Activated CD4-positive, alpha-beta T cell treated with anti-CD3 and anti-CD28 coated beads, Interleukin-2, amount 50 U/mL, for 48 hours (primary cell): Measurements from ENCODE around the gene AKAP6.

ENCODE experiments used
- DNase-seq, 2 experiments: peaks; one replicate each; pipeline ENCODE4 v3.0.0-alpha.2; 2020

The AKAP6 gene

GRCh38 chr14:32681598-32681997, 352.5 kb downstream of the AKAP6 start:
- no peak for DNase-seq

- no peak for DNase-seq
Observed at GRCh38 chr14:32682214-32682613, 353.1 kb downstream of the AKAP6 start.

DNA sequence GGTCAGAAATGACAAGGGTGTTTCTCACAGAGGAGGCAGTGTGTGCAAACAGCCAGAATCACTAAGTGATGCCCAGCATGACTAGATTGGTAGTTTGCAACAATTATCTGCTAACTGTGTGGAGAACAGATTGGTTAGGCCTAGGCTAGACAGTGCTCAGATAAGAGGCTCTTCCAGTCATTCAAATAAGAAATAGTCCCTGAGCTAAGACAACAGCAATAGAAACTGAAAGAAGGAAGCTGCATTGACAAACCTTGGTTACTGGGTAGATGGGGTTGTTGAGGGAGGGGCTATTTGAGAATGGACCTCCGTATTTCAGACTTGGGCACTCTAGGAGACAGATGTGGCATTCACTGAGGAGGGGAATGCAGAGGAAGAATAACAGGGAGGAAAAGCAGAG, 354.6 kb downstream of the AKAP6 start:
- no peak for DNase-seq

DNA sequence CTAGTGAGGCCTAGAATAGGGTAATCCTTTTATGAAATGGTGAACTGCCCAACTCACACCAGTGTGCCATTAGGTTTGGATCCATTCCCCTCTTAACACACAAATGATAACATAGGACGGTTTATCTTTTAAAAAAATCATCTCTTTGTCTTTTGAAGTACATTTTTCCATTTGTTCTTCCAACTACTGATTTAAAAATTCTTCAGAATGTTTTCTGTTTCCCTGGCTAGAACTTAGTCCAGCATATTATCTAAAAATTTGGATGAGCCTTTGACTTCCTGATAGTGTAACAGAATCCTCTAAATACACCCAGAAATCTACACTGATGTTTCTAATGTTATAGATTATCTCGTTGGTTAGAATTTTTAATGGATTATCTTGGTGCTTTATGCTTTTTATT, 359.8 kb downstream of the AKAP6 start:
- DNase-seq, result no peak

GRCh38 chr14:32692441-32692840, 363.3 kb downstream of the AKAP6 start:
- DNase-seq, result no peak

DNA sequence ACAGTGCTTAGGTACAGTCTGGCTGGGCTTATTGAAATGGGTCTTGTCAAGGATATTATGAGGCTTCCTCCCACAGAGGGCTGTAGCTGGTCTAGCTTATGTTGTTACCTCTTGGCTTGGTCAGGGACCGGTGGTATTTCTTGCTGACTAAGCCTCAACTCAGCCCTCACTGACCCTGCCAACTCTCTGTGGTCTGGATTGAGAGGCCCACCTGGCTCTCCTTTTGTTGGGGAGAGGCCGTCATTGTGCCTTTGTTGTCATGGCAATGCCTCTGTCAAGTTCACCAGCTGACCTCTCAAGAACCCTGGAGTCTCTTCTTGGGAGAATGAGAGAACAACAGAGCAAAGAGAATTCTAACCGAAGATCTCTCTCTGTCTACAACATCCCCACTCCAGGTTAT, 364.0 kb downstream of the AKAP6 start:
- DNase-seq, result no peak

DNA sequence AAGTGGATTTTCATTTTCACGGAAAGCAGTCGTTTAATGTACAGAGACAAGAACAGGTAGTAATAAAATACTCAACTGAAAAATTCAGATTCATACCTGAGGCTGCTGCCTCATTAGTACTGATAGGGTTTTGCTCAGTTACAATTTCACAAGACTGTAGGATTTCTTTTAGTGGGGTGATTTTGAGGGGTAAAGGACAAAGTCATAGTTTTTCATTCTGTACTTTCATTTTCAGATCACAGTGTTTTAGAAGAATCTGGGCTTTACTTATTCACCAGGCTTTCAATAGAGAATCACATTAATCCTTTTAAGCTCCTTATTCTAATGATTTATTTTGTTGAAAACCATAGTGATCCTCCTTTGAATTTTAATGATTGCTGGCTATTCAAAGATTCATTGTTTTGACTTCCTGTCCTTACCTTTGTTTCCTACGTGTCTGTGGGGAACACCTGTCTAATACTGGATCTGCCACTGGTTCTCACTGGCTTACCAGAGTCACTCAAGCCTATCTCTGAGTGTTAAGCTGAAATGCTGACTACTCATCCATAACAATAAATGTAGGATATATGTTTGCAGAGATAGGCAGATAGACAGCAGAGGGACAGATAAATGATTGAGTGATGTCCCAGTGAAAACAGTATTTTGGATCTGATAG, 365.8 kb downstream of the AKAP6 start:
- DNase-seq, result no peak

DNA sequence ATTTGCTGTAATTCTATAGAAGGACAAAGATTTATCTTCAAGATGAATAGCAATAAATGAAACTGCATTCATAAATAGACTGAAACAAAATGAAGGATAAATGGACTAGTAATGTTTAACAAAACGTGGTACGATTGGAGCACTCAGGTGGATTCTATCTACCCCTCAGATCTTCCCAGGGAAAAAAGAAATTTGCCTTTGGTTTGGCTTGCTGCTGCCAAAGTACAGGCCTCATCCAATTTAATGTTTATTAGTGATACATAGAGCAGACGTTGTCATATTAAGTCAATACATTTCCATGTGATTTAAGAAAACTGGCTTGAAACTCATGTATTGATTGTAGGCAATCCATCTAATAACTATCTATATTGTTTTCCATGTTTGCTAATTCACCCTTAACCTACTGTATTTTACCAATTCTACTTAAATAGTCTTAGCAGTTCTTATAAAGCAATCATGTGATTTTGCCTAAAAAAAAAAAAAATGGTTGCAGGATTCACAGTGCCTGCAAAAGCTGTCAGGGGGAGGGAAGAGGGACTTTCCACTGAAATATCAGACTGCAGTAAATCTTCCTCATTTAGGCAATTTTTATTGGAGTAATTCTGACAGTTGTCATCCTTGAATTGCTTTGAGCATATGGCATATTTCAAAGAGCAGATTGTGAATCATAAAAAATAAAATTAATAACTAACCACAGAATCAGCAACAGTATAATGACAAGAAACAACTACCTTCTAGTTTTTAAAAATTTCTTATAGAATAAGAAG, 367.4 kb downstream of the AKAP6 start:
- DNase-seq, result no peak

- no peak for DNase-seq
Observed at GRCh38 chr14:32697114-32697513, 368.0 kb downstream of the AKAP6 start.

DNA sequence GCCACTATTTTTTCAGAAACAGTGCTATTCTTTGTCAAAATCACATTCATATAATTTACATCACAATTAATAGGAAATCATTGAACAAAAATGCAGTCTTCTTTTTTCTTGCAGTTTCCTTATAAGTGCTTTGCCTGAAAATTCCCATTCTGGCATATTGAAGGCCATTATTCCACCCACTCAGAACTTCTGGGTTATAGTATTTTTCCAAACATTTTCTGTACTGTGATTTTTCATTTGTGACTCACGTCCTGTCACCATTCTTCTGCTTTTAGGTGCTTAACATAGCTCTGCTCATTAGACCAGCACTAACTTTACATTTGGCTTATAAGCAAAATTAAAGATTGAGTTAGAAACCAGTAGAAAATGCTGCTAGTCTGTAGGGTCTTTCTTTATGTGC, 368.6 kb downstream of the AKAP6 start:
- DNase-seq, result no peak

GRCh38 chr14:32698831-32699230, 369.7 kb downstream of the AKAP6 start:
- no peak for DNase-seq

DNA sequence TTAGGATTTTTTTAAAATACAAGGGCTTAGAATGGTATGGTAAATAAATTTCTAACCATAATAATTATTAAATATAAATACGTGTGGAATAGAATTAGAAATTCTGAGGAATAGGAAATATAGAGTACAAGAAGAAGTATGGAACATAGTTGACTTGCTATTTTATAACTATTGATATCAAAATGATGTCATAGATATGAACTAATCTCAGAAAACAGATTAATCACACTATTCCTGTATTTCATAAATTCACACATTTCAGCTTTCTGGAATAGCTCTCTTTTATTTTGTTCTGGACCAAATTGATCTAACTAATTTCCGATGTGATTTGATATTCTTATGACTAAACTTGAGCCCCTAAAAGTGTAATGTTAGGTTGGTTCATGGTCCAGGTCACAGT, 372.4 kb downstream of the AKAP6 start:
- no peak for DNase-seq

DNA sequence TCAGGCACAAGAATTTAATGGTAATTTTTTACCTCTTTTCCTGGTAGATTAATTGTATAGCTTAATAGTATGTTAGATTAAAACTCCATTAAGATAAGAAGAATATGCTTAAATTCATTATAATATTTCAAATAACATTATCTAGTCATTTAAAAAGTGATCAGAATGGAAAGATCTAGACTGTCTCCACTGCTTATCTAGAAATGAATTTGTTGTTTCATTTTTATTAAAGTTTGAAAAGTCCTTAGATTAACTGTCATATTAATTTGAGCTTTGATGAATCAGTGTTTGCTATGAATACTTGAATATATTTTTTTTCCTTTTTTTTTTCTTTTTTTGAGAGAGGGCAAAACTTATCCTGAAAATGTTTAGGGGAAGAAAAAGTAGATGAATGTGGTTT, 373.0 kb downstream of the AKAP6 start:
- no peak for DNase-seq

GRCh38 chr14:32702562-32702961, 373.5 kb downstream of the AKAP6 start:
- DNase-seq, result peak; percentile 8 to 22

DNA sequence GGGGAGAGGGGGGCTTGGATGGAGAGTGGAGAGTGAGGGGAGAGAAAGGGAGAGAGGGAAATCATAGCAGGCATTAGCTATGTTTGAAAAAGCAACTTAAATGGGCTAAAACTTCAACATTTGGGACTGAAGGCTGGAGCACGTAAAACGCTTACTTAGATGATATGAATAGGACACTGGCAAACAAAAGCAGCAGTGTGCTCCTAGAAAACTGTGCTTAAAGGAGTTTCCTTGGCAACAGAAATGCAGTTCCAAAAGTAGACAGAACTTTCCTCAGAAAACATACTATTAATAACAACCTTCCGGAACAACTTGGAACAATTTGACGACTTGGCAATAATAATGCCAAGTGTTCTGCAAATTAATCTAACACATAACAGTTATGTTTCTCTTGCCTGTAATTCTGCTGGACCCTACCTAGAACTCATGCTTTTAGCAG, 374.1 kb downstream of the AKAP6 start:
- DNase-seq, result no peak

DNA sequence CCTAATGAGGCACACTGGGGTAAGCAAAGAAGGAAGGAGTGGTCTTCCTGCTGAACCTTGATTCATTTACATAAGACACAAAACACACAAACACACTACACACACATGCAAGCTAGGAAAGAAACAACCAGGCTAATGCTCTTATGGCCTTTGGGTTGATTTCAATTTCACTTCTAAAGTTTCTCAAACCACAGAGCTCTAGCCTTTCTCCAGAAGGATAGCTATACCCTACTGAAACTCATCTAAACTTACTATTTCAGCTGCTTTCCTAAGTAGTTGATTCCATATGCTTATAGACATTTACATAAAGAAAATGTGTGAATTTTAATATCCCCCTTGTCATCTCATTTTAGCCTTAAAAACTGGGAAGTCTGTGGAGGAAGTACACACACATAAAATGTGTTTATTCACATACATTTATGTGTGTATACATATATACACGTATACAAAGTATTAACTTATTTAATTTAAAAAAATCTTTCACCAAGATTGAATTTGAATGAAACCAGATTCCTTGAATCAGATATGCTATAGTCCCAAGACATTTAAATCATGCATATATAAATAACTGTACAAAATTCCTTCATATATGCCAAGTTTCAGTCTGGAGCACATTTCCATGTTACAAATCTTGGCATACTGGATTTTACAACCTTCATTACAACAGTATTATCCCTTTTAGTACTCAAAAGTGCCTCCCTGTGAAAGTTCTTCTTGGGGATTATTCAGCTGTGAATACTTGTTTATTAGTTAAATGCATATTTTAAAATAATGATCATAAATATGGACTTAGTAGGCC, 377.8 kb downstream of the AKAP6 start:
- DNase-seq, result no peak

DNA sequence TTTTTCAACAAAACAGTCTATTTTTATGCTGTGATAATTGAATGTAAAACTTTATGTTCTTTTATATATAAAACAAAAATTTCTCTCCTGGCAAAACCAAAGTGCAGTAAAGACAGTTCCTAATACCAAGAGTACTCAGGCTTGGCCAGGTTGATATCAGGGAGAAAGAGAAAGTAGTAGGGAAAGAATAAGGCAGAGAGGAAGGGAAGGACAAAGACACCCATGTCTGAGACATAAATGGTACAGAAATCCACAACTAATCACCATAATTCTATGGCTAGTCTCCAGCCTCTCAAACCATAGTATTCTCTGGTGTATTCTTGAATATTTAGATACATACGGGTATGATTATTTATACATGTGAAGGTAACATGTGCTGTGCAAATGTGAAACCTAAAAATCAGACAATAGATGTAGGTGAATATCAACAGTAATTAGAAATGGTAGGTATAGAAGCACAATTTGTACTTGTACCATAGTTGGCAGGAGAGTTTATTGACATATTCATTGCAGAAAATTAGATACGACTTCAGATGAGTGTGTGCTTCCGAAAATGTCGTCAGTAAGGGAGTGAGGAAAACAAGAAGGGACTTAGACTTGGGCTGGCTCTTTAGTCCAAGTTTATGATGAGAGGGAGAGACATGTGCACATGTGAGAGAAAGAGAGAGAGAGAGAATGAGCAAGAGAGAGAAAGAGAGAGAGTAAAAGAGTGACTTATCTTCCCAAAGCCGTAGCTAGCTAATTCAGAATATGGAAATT, 378.8 kb downstream of the AKAP6 start:
- DNase-seq, result no peak

DNA sequence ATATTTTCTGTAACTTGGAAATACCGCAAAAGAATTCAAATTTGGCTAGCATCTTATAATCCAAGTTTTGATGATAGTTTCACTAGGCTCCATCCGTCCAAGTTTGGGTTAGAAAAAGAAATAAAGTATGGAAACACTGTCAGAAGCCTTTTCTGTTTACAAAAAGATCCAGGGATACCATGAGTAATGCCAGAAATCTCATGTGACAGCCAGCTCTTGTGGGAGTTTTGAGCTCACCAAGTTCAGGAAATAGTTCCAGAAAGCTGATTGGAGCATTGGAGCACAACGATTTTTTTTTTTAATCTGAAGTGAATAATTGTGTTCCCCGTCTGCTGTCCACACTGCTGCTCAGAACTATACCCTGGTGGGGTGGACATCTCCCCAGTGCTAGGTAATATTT, 379.9 kb downstream of the AKAP6 start:
- DNase-seq, result no peak

GRCh38 chr14:32710231-32710671, 381.2 kb downstream of the AKAP6 start:
- DNase-seq, result no peak

- peak in 1 of 2 experiments; percentile 4 for DNase-seq
Observed at GRCh38 chr14:32710731-32711680, 381.9 kb downstream of the AKAP6 start.

DNA sequence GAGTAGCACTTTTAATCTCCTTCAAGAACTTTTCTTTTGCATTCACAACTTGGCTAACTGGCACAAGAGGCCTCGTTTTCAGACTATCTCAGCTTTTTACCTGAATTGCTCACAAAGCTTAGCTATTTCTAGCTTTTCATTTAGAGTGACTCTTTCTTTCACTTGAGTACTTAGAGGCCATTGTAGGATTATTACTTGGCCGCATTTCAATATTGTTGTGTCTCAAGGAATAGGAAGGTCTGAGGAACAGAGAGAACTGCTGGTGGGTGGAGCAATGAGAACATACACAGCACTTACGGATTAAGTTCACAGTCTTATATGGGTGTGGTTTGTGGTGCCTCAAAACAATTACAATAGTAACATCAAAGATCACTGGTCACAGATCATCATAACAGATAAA, 384.8 kb downstream of the AKAP6 start:
- DNase-seq, result no peak

GRCh38 chr14:32719601-32720000, 390.5 kb downstream of the AKAP6 start:
- DNase-seq, result no peak
